ENCODE measurements around the gene FKBP2. TPM values are rescaled to one million over a fixed set of nuclear protein-coding genes. Genes with fewer than 3 reads are reported as not detected.
A peak's percentile ranks its signal among the peaks of the same experiment; 100 is the strongest.

FKBP2 gene
- total and polyA plus RNA-seq, 4 donors, result 65.2 to 397 (median 150) TPM

GRCh38 chr11:64227405-64227956 is 13.4 kb upstream of the FKBP2 start:
- peak overlapping the region in 1 of 2 donors; percentile 93 for H3K27ac ChIP-seq (ENCODE audit: low read depth in 1 of 2, low read length in 1 of 2)
- no peaks in the 10 kb centered on the region for H3K27me3 ChIP-seq (ENCODE audit: control insufficient read depth in 3 of 3, insufficient read depth in 3 of 3, low read length in 2 of 3)
- no peak for ATAC-seq (ENCODE audit: insufficient read depth, low FRiP score)
- no peak for DNase-seq
- H3K4me1 ChIP-seq (ENCODE audit: control insufficient read depth in 5 of 5, insufficient read depth in 5 of 5, low read length in 5 of 5), result peaks cover 0 to 35% (median 4%) of the 10 kb centered on the region in 5 donors
- H3K36me3 ChIP-seq (ENCODE audit: control insufficient read depth in 4 of 4, insufficient read depth in 4 of 4, low read length in 4 of 4), result peaks cover 0 to 14% (median 2%) of the 10 kb centered on the region in 4 donors
- H3K4me3 ChIP-seq, result no peak overlapping the region
- no peak for TF ChIP-seq CTCF (IDR thresholded peaks at IDR 0.05; ENCODE audit: control extremely low read depth, extremely low read depth)
- no peaks in the 10 kb centered on the region for H3K9me3 ChIP-seq (ENCODE audit: control insufficient read depth in 4 of 4, insufficient read depth in 3 of 4, low read length in 3 of 4)
- peak overlapping the region in 1 of 2 donors; percentile 13 for H3K9ac ChIP-seq (ENCODE audit: insufficient read depth in 1 of 2, low read length in 2 of 2)
- 83 to 86% methylated on average over 3 of the region's 3 CpGs for WGBS, 2 donors

GRCh38 chr11:64229090-64229743 is 11.7 kb upstream of the FKBP2 start:
- DNase-seq (no peak), ATAC-seq (ENCODE audit: insufficient read depth, low FRiP score) (no peak)
- H3K9me3 ChIP-seq (ENCODE audit: control insufficient read depth in 4 of 4, insufficient read depth in 3 of 4, low read length in 3 of 4), result no peaks in the 10 kb centered on the region
- H3K4me1 ChIP-seq (ENCODE audit: control insufficient read depth in 5 of 5, insufficient read depth in 5 of 5, low read length in 5 of 5), result peaks cover 0 to 41% (median 6%) of the 10 kb centered on the region in 5 donors
- WGBS, 2 donors, result 92 to 98% methylated on average over 12 of the region's 12 CpGs
- H3K4me3 ChIP-seq, result no peak overlapping the region
- no peaks in the 10 kb centered on the region for H3K27me3 ChIP-seq (ENCODE audit: control insufficient read depth in 3 of 3, insufficient read depth in 3 of 3, low read length in 2 of 3)
- peak overlapping the region in 1 of 2 donors; percentile 55 for H3K9ac ChIP-seq (ENCODE audit: insufficient read depth in 1 of 2, low read length in 2 of 2)
- peak overlapping the region in 1 of 2 donors; percentile 90 for H3K27ac ChIP-seq (ENCODE audit: low read depth in 1 of 2, low read length in 1 of 2)
- no peak for TF ChIP-seq CTCF (IDR thresholded peaks at IDR 0.05; ENCODE audit: control extremely low read depth, extremely low read depth)
- peaks cover 0 to 3% (median 0%) of the 10 kb centered on the region in 4 donors for H3K36me3 ChIP-seq (ENCODE audit: control insufficient read depth in 4 of 4, insufficient read depth in 4 of 4, low read length in 4 of 4)

GRCh38 chr11:64229744-64230170 is 11.1 kb upstream of the FKBP2 start:
- Histone ChIP-seq H3K4me3 (peak overlapping the region; percentile 9), H3K4me1 (ENCODE audit: control insufficient read depth in 5 of 5, insufficient read depth in 5 of 5, low read length in 5 of 5) (peaks cover 0 to 41% (median 6%) of the 10 kb centered on the region in 5 donors), H3K36me3 (ENCODE audit: control insufficient read depth in 4 of 4, insufficient read depth in 4 of 4, low read length in 4 of 4) (no peaks in the 10 kb centered on the region), H3K9ac (ENCODE audit: insufficient read depth in 1 of 2, low read length in 2 of 2) (peak overlapping the region; percentile 8 to 55), H3K9me3 (ENCODE audit: control insufficient read depth in 4 of 4, insufficient read depth in 3 of 4, low read length in 3 of 4) (no peaks in the 10 kb centered on the region), H3K27me3 (ENCODE audit: control insufficient read depth in 3 of 3, insufficient read depth in 3 of 3, low read length in 2 of 3) (no peaks in the 10 kb centered on the region), H3K27ac (ENCODE audit: low read depth in 1 of 2, low read length in 1 of 2) (peak overlapping the region; percentile 90 to 95)
- DNase-seq (no peak), ATAC-seq (ENCODE audit: insufficient read depth, low FRiP score) (no peak)
- no peak for TF ChIP-seq CTCF (IDR thresholded peaks at IDR 0.05; ENCODE audit: control extremely low read depth, extremely low read depth)
- 37 to 46% methylated on average over 13 of the region's 13 CpGs for WGBS, 2 donors
